Hepatocyte (in vitro differentiated cells): Measurements from ENCODE around the gene POU3F1.

Experiments used
- EZH2 ChIP-seq: fragments of 200-600 bp; sonication (generic); IDR thresholded peaks from 2 replicates; pipeline ENCODE4 v1.6.1; 2016; ENCODE audit warnings: antibody characterized with exemption, mild to moderate bottlenecking, borderline replicate concordance
- EZH2phosphoT487 ChIP-seq: fragments of 200-600 bp; sonication (generic); IDR thresholded peaks from one replicate; pipeline ENCODE4 v1.6.1; 2018; ENCODE audit warnings: antibody characterized with exemption, mild to moderate bottlenecking, low read depth, moderate library complexity; ENCODE audit not compliant: unreplicated experiment, severe bottlenecking
- TF ChIP-seq, protein P1 (sequence below): fragments of 200-600 bp; sonication (generic); IDR thresholded peaks from 2 replicates; pipeline ENCODE4 v1.5.1; 2016; ENCODE audit warnings: antibody characterized with exemption, mild to moderate bottlenecking; ENCODE audit not compliant: poor library complexity

DNA sequence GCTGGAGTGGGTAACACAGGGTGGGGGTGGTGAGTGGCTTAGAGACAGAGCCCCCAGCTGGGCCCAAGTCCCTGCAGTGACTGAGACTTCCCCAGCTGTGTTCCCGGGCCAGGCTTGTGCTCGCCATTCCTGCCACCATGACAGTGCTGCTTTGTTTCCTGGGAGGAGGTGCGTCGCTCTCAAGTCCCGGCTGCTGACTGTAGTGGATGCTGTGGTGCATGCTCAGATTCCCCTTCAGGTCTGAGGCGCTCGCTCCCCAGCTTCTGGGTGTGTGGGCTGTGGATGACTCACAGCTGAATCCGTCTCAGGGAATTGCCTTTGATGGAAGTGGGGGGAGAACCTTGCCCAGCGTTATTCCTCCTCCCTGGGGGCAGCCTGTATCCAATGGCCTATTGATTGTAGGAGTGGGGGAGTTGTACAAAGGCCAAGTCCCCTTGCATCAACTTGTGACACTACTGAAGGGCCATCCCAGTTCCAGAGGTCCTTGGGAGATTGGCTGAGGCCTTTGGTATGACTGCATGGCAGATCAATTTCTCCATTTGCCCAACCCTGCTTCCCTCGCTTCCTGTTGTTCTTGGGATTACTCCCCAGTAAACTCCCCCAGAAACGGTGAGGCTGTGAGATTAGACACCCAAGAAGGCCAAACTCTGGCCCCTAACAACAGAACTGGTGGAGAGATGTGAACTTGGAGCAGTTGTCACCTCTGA lies 17.8 kb upstream of the POU3F1 start:
- TF ChIP-seq, protein P1, sequence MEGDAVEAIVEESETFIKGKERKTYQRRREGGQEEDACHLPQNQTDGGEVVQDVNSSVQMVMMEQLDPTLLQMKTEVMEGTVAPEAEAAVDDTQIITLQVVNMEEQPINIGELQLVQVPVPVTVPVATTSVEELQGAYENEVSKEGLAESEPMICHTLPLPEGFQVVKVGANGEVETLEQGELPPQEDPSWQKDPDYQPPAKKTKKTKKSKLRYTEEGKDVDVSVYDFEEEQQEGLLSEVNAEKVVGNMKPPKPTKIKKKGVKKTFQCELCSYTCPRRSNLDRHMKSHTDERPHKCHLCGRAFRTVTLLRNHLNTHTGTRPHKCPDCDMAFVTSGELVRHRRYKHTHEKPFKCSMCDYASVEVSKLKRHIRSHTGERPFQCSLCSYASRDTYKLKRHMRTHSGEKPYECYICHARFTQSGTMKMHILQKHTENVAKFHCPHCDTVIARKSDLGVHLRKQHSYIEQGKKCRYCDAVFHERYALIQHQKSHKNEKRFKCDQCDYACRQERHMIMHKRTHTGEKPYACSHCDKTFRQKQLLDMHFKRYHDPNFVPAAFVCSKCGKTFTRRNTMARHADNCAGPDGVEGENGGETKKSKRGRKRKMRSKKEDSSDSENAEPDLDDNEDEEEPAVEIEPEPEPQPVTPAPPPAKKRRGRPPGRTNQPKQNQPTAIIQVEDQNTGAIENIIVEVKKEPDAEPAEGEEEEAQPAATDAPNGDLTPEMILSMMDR, result no peak
- TF ChIP-seq EZH2 (no peak), EZH2phosphoT487 (no peak)
